ENCODE measurements around the gene CBX1.

Gene CBX1

DNA sequence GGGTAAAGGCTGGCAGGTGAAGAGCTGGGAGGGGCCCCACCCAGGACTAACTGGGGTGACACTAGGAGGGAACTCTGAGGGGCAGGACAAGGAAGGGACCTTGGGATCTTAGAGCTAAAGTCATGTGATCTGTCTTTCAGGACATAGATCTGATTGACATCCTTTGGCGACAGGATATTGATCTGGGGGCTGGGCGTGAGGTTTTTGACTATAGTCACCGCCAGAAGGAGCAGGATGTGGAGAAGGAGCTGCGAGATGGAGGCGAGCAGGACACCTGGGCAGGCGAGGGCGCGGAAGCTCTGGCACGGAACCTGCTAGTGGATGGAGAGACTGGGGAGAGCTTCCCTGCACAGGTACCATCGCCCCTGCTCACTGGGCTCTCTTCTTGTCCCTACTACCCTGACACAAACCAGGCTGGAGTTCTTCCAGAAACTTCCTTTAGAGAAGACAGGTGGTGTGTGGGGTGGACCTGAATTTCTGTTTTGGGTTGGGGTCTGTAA, 45.0 kb downstream of the CBX1 start:
- Histone ChIP-seq H3K4me2 (ENCODE audit: low read length) (peak overlapping the region; percentile 77), H3K4me1 (ENCODE audit: control insufficient read depth, low read length) (peaks cover 53% of the 10 kb centered on the region), H3K27ac (ENCODE audit: low read depth, low read length) (peak overlapping the region; percentile 72), H3K9me3 (ENCODE audit: control insufficient read depth, insufficient read depth, low read length) (no peaks in the 10 kb centered on the region), H3K27me3 (ENCODE audit: control insufficient read depth, low read length) (no peaks in the 10 kb centered on the region), H3K4me3 (ENCODE audit: low read length) (peak overlapping the region; percentile 64), H3K9me2 (replicated peaks; ENCODE audit: control insufficient read depth, low read length) (no peaks in the 10 kb centered on the region), H3K36me3 (ENCODE audit: control insufficient read depth, low read length) (peaks cover 94% of the 10 kb centered on the region), H3F3A (ENCODE audit: control insufficient read depth, insufficient read depth) (no peaks in the 10 kb centered on the region), H3K79me2 (ENCODE audit: control insufficient read depth, low read length) (peaks cover 80% of the 10 kb centered on the region), H4K20me1 (ENCODE audit: control insufficient read depth, insufficient read depth, low read depth, low read length) (peaks cover 11% of the 10 kb centered on the region)
- TF ChIP-seq, protein P1, sequence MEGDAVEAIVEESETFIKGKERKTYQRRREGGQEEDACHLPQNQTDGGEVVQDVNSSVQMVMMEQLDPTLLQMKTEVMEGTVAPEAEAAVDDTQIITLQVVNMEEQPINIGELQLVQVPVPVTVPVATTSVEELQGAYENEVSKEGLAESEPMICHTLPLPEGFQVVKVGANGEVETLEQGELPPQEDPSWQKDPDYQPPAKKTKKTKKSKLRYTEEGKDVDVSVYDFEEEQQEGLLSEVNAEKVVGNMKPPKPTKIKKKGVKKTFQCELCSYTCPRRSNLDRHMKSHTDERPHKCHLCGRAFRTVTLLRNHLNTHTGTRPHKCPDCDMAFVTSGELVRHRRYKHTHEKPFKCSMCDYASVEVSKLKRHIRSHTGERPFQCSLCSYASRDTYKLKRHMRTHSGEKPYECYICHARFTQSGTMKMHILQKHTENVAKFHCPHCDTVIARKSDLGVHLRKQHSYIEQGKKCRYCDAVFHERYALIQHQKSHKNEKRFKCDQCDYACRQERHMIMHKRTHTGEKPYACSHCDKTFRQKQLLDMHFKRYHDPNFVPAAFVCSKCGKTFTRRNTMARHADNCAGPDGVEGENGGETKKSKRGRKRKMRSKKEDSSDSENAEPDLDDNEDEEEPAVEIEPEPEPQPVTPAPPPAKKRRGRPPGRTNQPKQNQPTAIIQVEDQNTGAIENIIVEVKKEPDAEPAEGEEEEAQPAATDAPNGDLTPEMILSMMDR (IDR thresholded peaks at IDR 0.05; ENCODE audit: low read depth, low read length, poor library complexity, severe bottlenecking): no peak
- TF ChIP-seq EZH2phosphoT487 (IDR thresholded peaks at IDR 0.05; ENCODE audit: borderline replicate concordance, low read length): no peak

DNA sequence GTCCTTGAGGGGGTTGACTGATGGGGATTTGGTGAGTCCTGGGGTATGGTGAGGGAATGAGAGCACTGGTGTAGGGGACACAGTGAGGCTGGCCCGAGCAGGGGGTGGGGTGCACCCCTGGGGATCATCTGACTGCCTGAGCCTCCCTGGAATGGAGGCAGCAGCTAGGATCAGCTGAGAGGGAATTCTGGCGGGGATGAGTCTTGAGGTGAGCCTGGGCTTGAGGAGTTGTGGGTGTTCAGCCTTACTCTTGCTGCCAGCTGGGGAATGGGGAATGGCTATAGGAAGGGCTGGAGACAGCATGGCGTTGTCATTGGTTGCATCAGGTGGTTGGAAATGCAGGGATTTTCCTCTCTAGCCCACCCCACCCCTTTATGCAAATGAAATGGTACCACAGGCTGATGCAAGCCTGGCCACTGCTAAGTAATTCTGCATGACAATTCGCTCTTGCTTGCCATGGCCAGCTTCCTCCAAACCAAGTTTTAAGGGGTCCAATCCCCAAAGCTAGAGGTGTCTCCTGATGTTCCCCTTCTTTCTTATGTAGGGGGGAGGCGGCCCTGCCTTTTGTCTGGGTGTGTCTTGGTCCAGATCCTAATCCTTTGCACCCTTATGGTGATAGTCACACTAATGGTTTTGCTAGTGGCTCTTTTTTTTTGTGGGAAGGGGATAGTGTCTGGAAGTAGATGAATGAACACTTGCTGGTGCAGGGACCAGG, 45.6 kb downstream of the CBX1 start:
- peak overlapping the region; percentile 77 for H3K4me2 ChIP-seq (ENCODE audit: low read length)
- peaks cover 59% of the 10 kb centered on the region for H3K4me1 ChIP-seq (ENCODE audit: control insufficient read depth, low read length)
- no peaks in the 10 kb centered on the region for H3K27me3 ChIP-seq (ENCODE audit: control insufficient read depth, low read length)
- peaks cover 84% of the 10 kb centered on the region for H3K79me2 ChIP-seq (ENCODE audit: control insufficient read depth, low read length)
- H3K4me3 ChIP-seq (ENCODE audit: low read length): peak overlapping the region; percentile 64
- no peaks in the 10 kb centered on the region for H3K9me3 ChIP-seq (ENCODE audit: control insufficient read depth, insufficient read depth, low read length)
- H4K20me1 ChIP-seq (ENCODE audit: control insufficient read depth, insufficient read depth, low read depth, low read length): peaks cover 11% of the 10 kb centered on the region
- H3F3A ChIP-seq (ENCODE audit: control insufficient read depth, insufficient read depth): no peaks in the 10 kb centered on the region
- TF ChIP-seq, protein P1 (IDR thresholded peaks at IDR 0.05; ENCODE audit: low read depth, low read length, poor library complexity, severe bottlenecking): no peak
- no peak for TF ChIP-seq EZH2phosphoT487 (IDR thresholded peaks at IDR 0.05; ENCODE audit: borderline replicate concordance, low read length)
- H3K36me3 ChIP-seq (ENCODE audit: control insufficient read depth, low read length): peaks cover 97% of the 10 kb centered on the region
- H3K9me2 ChIP-seq (replicated peaks; ENCODE audit: control insufficient read depth, low read length): no peaks in the 10 kb centered on the region
- peak overlapping the region; percentile 72 for H3K27ac ChIP-seq (ENCODE audit: low read depth, low read length)

DNA sequence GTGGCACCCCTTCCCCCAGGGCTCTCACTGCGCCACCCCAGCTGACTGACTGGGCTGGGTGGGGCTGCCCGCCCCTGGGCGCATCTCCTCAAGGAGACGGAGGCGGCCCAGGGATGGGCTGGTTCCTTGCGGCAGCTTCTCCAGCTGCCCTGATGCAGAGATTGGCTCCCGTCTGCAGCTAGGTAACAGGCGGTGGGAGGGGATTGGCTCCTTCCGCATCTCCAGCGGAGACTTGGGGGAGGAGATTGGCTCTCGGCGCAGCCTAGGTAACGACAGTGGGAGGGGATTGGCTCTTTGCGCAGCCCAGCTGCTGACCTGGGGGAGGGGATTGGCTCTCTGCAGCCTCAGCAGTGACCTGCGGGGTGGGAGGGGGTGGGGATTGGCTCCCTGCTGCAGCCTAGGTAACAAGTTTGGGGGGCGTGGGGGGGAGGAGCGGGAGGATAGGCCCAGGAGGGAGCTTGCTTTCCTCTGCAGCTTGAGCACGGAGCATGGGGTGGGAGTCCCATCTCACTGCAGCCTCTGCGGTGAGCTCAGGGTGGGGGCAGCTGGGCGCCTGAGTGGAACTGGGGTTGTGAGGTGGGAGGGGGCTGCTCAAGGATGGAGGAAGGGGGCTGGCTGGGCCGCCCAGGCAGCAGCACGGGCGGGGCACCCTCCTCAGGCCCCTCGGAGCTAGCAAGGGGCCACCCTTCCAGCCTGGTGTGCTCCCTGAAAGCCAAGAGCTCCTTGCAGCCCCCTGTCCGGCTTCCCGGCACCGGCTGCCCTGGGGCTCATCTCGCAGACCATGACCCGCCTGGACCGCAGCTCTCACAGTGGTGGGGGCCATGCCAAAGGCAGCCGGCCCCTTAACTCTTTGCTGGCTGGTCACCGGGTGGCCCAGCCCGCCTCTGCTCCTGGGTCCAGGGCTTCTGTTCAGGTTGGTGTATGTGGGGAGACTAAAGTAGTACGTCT, 46.8 kb downstream of the CBX1 start:
- Histone ChIP-seq H3K4me1 (ENCODE audit: control insufficient read depth, low read length) (peaks cover 70% of the 10 kb centered on the region), H3K79me2 (ENCODE audit: control insufficient read depth, low read length) (peaks cover 89% of the 10 kb centered on the region), H3K4me2 (ENCODE audit: low read length) (peak overlapping the region; percentile 77), H3K36me3 (ENCODE audit: control insufficient read depth, low read length) (peaks cover 93% of the 10 kb centered on the region), H3K9me2 (replicated peaks; ENCODE audit: control insufficient read depth, low read length) (no peaks in the 10 kb centered on the region), H3K27me3 (ENCODE audit: control insufficient read depth, low read length) (no peaks in the 10 kb centered on the region), H3F3A (ENCODE audit: control insufficient read depth, insufficient read depth) (no peaks in the 10 kb centered on the region), H3K4me3 (ENCODE audit: low read length) (peak overlapping the region; percentile 64), H4K20me1 (ENCODE audit: control insufficient read depth, insufficient read depth, low read depth, low read length) (peaks cover 14% of the 10 kb centered on the region), H3K27ac (ENCODE audit: low read depth, low read length) (peak overlapping the region; percentile 72), H3K9me3 (ENCODE audit: control insufficient read depth, insufficient read depth, low read length) (no peaks in the 10 kb centered on the region)
- TF ChIP-seq, protein P1 (IDR thresholded peaks at IDR 0.05; ENCODE audit: low read depth, low read length, poor library complexity, severe bottlenecking): no peak
- no peak for TF ChIP-seq EZH2phosphoT487 (IDR thresholded peaks at IDR 0.05; ENCODE audit: borderline replicate concordance, low read length)

Data from DOHH2 (cell line).